GM21381 (cell line): ENCODE measurements around the gene TM2D3.

Experiments used
- ATAC-seq: cut with Tn5 transposase; IDR thresholded peaks from one replicate; pipeline ENCODE4 v1.9.1; 2021; ENCODE audit warnings: mild to moderate bottlenecking, moderate library complexity; ENCODE audit not compliant: unreplicated experiment

The TM2D3 gene

DNA sequence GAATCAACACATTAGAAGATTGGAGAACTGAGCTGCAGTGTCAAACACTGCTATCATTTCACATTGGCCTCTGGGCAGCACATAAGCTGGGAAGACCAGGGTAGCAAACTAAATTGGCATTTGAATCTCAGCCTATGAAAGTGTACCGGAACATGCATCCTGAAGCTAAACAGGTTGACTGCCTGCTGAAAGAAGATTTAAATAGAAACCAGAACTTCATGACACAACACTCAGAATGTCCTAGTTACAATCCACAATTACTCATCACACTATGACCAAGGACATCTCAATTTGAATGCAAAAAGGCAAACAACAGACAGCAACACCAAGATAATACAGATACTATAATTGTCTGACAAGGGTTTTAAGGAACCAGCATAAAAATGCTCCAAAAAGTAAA is 26.2 kb downstream of the TM2D3 start:
- no peak for ATAC-seq

DNA sequence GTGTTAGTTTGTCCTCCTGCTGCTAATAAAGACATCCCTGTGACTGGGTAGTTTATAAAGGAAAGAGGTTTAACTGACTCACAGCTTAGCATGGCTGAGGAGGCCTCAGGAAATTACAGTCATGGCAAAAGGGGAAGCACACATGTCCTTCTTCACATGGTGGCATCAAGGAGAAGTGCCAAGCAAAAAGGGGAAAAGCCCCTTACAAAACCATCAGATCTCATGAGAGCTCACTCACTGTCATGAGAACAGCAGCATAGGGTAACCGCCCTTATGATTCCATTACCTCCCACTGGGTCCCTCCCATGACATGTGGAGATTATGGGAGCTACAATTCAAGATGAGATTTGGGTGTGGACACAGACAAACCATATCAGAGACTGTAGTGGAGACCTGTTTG is 27.0 kb downstream of the TM2D3 start:
- ATAC-seq = no peak

GRCh38 chr15:101623367-101624304 is 28.5 kb downstream of the TM2D3 start:
- ATAC-seq = no peak

GRCh38 chr15:101621961-101622360 is 30.2 kb downstream of the TM2D3 start:
- ATAC-seq = no peak

GRCh38 chr15:101620671-101621070 is 31.5 kb downstream of the TM2D3 start:
- no peak for ATAC-seq

GRCh38 chr15:101619615-101619865 is 32.6 kb downstream of the TM2D3 start:
- ATAC-seq = no peak

- ATAC-seq = no peak
These were observed 33.1 kb downstream of the TM2D3 start for GRCh38 chr15:101618851-101619614.

DNA sequence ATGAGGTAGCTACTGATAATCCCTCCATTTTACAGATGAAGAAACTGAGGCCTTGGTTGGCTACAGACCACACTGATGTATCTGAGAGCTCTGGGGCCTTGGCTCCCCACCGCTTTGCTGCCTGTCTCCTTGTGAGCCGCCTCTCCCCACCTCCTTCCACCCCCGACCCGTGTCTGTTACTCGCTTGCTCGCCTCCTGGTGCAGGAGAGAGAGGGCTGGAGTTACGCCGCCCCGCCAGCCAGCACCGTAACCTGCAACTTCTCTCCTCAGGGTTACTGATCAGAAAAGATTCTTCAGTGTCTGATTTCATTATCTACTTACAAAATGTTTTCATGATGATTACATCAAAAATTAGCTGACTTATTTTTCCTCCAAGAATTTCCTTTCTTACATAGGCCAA is 34.1 kb downstream of the TM2D3 start:
- no peak for ATAC-seq

DNA sequence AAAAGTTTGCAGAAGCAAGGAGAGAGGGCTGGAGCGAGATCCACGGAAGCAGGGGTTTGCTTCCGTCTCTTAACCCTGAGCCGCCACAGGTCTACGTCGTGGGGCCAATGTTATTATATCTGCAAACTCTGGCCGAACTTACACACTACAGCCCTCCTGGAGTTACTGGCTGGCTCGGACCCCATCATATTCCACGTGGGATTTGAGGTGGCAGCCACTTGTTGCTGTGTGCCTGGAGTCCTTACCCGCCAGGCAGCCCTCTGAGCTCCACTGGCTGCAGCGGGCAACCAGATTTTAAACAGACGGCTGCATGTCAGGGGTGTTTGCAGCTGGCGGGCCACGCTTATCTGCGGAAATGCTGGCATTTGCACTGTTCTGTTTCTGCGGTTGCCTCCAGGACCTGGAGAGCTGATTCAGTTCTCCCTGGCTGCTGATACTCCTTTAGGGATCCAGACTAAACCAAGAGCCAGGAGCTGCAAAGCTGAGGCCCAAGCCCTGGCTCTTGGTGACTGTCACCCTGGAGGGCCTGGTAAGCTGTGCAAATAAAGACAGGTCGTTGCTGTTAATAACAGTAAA is 34.7 kb downstream of the TM2D3 start:
- no peak for ATAC-seq

DNA sequence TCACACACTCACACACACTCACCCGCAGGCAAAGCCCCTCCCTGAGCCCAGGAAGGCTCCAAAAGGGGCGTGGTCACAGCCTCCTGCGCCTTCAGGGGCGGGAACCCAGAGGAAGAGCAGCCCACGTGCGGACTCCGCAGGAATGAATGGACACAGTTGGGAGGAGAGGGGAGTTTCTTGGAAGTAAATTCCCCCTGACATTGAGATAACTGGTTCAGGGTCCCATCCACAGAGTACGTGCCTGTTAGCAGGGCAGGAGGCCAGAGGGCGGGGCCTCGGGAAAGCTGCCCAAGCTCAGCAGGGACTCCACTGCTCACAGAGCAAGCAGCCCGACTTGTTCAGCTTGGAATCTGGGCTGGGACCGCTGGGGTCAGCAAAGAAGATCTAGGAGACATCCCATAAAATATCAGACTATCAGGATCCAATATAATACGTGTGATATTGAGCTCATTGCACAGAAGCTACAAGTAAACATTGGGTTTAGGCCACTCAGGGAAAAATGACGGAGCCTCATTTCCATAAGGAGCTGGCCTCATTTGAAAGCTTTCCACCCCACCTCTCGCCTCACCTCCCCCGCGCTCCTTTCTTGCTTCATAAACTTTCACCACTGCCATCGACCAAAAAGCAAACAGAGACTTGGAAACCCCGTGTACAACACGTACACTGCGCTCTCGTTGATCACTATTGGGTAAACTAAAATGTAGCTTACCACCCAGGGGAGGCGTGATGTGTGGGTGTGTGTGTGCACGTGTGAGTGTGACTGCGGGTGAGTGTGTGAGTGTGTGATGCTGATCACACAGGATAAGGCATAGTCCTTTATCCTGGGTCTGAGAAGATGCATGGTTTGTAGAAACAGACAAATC is 36.0 kb downstream of the TM2D3 start:
- ATAC-seq = no peak

GRCh38 chr15:101615414-101615985 is 36.7 kb downstream of the TM2D3 start:
- no peak for ATAC-seq

DNA sequence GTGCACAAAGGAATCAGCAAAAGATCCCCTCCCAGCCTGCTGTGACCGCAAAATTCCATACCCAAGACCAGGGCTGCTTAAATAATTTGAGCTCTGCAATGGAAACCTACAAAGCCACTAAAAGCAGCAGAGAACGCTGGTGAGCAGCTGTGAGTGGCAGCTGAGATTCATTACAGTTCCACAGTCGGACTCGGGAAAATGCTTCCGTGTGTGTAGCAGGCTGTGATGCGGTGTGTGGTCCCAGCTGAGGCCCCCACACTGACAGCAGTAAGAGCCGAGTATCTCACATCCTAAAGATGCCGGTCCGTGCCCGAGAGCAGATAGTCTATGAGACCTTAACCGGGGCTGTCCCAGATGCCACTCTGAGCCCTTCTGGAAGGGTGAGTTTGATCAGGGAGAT is 37.4 kb downstream of the TM2D3 start:
- ATAC-seq = no peak

DNA sequence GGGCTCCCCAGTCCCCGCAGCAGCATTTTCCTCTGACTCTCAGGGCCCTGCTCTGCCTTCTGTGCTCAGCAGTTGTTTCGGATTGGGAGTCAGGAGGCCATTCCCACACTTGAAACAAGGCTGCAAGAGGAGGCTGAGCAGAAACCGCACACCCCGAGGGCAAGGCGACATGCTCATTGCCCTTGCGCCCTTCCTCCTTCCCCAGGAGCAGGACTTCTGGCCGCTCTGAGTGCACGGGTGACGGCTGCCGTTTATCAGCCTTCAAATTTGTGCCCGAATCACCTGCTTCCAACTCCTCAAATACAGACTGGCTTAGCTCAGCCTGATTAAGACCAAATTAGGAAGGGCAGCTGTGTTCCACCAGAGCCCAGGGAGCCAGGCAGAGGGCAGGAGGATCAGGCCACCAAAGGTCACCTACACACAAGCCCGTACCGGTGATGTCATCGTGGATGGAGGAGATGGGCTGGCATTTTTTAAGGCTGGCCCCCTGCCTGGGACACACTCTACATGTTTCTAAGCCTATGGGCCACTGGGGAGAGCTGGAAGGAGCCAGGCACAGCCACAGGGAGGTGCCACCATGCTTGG is 38.1 kb downstream of the TM2D3 start:
- no peak for ATAC-seq

GRCh38 chr15:101613130-101614000 is 38.8 kb downstream of the TM2D3 start:
- no peak for ATAC-seq

GRCh38 chr15:101612676-101613075 is 39.5 kb downstream of the TM2D3 start:
- no peak for ATAC-seq

DNA sequence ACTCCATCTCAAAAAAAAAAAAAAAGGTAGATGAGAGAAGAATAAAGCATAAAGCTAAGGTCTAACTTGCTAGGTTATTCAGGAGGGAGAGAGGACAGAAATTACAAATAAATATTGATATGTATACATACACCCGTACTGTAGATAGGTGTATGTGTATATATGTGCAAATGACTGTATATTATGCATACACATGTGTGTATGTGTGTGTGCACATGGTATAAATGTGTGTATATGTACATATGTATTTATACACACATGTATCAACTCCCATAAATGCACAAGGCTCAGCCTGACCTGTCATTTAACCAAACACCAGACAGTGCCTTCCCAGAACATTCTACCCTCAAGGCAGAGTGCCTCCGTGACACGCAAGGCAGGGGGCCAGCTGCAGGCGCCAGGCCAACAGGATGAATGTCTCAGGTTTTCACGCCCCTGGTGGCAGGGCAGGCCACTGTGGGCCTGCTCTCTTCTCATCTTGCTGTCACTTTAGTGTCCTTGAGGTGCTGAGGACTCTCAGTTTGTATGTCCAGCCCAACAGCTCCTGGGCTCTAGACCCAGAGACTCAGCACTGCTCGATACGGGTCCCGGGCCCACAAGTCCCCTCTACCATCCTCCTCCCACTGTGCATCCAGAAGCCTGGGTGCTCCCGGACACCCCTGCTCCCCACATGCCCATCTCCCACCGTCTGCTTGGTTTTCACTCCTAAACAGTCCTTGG is 40.4 kb downstream of the TM2D3 start:
- no peak for ATAC-seq

DNA sequence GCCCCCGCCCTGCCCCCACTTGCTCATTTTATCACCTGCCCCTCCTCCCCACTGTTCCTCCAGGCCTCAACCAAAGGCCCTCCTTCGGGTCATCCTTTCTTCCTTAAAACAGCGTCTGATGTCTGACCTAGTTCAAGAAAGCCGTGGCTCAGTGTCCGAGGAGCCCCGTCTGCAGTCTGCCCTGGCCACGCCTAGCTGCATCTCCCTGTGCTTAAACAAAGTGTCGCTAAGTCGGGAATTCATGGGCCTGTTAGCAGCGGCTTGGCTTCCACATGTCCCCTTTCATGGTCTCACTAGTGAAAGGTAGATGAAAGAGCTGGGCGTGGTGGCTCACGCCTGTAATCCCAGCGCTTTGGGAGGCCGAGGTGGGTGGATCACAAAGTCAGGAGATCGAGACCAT is 41.2 kb downstream of the TM2D3 start:
- no peak for ATAC-seq

DNA sequence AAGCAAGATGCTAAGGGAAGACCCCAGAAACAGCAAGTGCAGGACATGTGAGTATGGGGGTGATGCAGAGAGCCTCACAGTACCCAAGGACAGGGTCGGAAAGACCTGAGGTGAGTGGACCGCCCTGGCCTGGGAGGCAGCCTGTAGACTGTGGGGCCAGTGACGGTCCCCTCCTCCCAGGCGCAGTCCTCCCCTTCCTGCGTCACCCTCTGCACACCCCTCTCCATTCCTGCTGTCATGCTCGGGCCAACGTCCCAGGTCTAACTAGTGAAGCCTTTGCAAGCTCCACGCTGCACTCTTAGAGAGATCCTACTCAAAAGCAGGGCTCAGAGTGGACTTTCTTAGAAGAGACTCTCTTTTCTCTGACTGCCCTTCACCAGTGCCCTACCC is 41.6 kb downstream of the TM2D3 start:
- ATAC-seq = no peak
